Coronary artery (tissue), 2 donors: ENCODE measurements around the gene ZNF490.
"Not testable (repeated sequence)": the region's sequence is repeated elsewhere in the genome, so short reads cannot be mapped to it uniquely, and the experiment has no call there.

Experiments used
- DNase-seq: peaks from one replicate; pipeline ENCODE4 v3.0.0-alpha.2; 2017; ENCODE audit warnings: low spot score
- H3K27ac ChIP-seq, 2 donors: fragments of 200-600 bp; sonication (generic); one replicate each; pipeline ENCODE4 v1.5.1; 2016 to 2019
- H3K4me3 ChIP-seq: fragments of 200-600 bp; sonication (generic); 2 replicates; pipeline ENCODE4 v1.5.1; 2016; ENCODE audit warnings: mild to moderate bottlenecking, moderate library complexity
- CTCF ChIP-seq: fragments of 200-600 bp; sonication (generic); IDR thresholded peaks from one replicate; pipeline ENCODE4 v1.5.1; 2019; ENCODE audit warnings: antibody characterized with exemption

Gene ZNF490

GRCh38 chr19:12567951-12568350 is 42.7 kb downstream of the ZNF490 start:
- no peak for TF ChIP-seq CTCF
- no peak for DNase-seq
- no peak overlapping the region for H3K4me3 ChIP-seq
- no peak overlapping the region for H3K27ac ChIP-seq

DNA sequence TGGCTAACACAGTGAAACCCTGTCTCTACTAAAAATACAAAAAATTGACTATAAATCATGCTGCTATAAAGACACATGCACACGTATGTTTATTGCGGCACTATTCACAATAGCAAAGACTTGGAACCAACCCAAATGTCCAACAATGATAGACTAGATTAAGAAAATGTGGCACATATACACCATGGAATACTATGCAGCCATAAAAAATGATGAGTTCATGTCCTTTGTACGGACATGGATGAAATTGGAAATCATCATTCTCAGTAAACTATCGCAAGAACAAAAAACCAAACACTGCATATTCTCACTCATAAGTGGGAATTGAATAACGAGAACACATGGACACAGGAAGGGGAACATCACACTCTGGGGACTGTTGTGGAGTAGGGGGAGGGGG is 44.2 kb downstream of the ZNF490 start:
- not testable (repeated sequence) for DNase-seq, H3K4me3 ChIP-seq, H3K27ac ChIP-seq

- peak; percentile 85 for TF ChIP-seq CTCF
- peak overlapping the region in 1 of 2 donors; percentile 45 for H3K27ac ChIP-seq
- H3K4me3 ChIP-seq, result peak overlapping the region; percentile 40
- DNase-seq, result peak; percentile 87
These were observed 46.5 kb downstream of the ZNF490 start for GRCh38 chr19:12564016-12564664.

DNA sequence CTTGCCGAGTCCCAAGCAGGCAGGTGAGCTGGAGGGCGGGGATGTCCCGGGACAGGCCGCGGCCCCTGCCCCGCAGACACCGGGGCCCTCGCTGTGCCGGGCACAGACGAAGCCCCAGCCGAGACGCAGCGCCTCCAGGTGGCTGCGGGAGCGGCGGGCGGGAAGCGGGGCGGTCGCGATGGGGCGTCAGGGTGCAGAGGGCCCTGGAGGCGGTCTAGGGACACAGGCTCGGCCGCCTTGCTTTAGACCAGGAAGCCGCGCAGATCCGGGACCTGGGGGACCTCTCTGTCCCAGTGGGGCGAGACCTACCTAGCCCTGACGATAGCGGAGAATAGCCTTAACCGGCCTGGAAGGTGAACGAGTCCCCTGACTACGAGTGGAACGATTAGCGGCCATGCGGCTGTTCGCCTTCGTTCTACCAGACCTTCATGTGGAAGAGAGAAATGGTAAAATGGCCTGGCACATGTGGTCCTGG is 55.1 kb downstream of the ZNF490 start:
- TF ChIP-seq CTCF, result no peak
- no peak overlapping the region for H3K27ac ChIP-seq
- DNase-seq, result no peak
- H3K4me3 ChIP-seq, result peak overlapping the region; percentile 41

DNA sequence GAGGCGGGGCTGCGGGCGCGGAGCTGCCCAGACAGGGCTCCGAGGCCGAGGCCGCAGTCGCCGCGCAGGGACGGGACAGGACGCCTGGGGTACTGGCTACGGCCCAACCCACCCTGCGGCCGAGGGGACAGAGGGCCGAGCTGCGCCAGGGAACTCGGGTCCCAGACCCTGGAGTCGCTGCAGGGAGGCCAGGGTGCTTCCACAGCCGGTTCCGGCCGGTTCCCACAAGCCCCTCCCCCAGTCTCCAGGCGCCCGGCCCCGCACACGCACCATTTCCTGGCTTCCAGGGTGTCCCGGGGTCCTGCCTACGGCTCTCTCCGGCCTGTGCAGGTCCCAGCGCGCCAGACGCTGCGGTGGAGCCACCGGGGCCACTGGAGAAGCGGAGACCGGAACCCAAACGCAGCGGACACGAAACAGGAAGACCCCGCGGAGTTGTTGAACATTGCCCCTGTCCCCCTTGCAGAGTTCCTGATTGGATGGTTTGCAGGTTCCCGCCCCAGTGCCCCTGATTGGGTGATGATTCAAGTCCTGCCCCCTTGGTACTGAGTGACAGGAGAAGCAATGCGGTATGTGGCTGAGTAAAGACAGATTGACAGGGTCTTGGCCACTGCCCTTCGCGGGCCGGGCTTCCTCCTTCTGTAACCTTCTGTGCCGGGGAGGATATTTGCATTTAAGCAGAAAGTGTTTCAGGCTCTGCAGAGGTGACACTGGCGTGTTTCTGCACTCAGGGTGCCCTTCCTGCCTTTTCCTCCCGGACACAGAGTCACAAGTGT is 59.4 kb downstream of the ZNF490 start, which contains the start of gene ZNF564:
Gene ZNF564, minus strand, starts transcription at position 423 of the 773 bp plus-strand sequence. Its CDS starts 150 bp downstream, at position 273.
- TF ChIP-seq CTCF, result no peak
- peak within 1 kb of the TSS; percentile 98 for H3K4me3 ChIP-seq
- DNase-seq, result peak; percentile 99
- H3K27ac ChIP-seq, result peak within 1 kb of the TSS; percentile 94 to 99

DNA sequence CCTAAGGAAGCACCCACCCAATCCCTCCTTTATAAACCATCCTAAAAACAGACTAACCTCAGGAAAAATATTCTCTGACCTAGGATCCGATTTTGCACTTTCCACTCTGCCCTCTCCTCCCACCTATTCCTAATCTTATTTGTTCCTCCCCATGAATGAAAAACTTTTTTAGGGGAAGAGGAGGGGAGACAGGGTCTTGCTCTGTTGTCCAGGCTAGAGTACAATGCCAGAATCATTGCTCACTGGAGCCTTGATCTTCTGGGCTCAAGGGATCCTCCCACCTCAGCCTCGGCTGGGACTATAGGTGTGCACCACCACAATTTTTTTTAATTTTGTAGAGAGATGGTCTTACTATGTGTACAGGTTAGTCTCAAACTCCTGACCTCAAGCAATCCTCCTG is 63.7 kb downstream of the ZNF490 start:
- no peak for TF ChIP-seq CTCF
- no peak for DNase-seq
- no peak overlapping the region for H3K27ac ChIP-seq
- H3K4me3 ChIP-seq, result no peak overlapping the region

- no peak for TF ChIP-seq CTCF
- DNase-seq, result no peak
- Histone ChIP-seq H3K4me3 (no peak overlapping the region), H3K27ac (no peak overlapping the region)
These were observed 64.5 kb downstream of the ZNF490 start for GRCh38 chr19:12546068-12546467.
